GM18951 (cell line): ENCODE measurements around the gene TFB1M.
"Not testable (repeated sequence)": the region's sequence is repeated elsewhere in the genome, so short reads cannot be mapped to it uniquely, and the experiment has no call there.

Source experiments
- POLR2A ChIP-seq: IDR thresholded peaks from 4 replicates; pipeline ENCODE4 v1.6.1; 2011; ENCODE audit warnings: mild to moderate bottlenecking; ENCODE audit not compliant: insufficient read length, insufficient read depth; ENCODE audit errors: extremely low read depth
- in situ Hi-C: fragments of 300-500 bp; cut with MboI; formaldehyde crosslinking; loops from one replicate; pipeline ENCODE4 v1.12.0; 2022; ENCODE audit warnings: low sequenced_read_pairs, mixed read lengths, inconsistent platforms; ENCODE audit not compliant: unreplicated experiment

TFB1M gene

DNA sequence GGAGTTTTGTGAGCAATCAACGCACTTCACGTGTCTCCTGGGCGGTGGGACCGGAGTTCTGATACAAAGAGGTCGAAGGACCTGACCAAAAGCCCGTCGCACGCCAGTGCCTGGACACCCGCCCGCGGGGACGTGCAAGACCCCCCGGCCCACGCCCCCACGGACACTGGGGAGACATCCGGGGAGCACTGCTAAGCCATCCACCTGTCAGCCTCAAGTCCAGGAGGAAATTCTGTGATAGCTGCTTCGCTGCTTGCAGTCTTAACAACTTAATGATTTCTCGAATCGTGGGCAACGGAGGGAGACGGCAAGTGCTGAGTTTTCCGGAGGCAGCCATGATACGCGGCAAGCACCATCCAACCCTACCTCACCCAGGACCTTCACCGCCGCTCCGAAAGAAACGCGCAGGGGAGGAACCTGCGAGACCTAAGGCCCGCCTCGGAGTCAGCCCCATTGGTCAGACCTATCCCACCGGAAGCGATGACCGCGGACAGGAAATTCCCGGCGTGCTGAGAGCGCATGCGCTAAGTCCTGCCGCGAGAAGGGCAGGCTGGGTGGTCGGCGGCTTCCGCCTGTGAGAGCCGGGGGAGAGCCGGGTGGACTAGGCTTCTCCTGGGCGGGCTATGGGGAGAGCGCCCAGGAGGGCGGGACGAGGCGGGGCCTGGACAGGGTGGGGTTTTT, at the start of gene TFB1M:
TFB1M (minus strand) TSS at position 393 of the 681 bp plus-strand sequence; CDS start at position 337, 56 bp downstream.
- in situ Hi-C loops: no loop called here
- TF ChIP-seq POLR2A: peak; percentile 72

DNA sequence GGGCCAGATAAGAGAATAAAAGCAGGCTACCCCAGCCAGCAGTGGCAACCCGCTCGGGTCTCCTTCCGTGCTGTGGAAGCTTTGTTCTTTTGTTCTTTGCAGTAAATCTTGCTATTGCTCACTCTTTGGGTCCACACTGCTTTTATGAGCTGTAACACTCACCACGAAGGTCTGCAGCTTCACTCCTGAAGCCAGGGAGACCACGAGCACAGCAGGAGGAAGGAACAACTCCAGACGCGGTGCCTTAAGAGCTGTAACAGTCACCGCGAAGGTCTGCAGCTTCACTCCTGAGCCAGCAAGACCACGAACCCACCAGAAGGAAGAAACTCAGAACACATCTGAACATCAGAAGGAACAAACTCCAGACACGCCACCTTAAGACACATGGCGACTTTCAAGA, 49.7 kb upstream of the TFB1M start:
- in situ Hi-C loops: not testable (repeated sequence)

DNA sequence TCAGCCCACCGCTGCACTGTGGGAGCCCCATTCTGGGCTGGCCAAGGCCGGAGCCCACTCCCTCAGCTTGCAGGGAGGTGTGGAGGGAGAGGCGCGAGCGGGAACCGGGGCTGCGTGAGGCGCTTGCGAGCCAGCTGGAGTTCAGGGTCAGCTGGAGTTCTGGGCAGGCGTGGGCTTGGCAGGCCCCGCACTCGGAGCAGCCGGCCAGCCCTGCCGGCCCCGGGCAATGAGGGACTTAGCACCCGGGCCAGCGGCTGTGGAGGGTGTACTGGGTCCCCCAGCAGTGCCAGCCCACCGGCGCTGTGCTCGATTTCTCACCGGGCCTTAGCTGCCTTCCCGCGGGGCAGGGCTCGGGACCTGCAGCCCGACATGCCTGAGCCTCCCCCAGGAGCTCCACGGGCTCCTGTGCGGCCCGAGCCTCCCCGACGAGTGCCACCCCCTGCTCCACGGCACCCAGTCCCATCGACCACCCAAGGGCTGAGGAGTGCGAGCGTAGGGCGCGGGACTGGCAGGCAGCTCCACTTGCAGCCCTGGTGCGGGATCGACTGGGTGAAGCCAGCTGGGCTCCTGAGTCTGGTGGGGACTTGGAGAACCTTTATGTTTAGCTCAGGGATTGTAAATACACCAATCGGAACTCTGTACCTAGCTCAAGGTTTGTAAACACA, 48.8 kb upstream of the TFB1M start:
- in situ Hi-C loops: not testable (repeated sequence)

DNA sequence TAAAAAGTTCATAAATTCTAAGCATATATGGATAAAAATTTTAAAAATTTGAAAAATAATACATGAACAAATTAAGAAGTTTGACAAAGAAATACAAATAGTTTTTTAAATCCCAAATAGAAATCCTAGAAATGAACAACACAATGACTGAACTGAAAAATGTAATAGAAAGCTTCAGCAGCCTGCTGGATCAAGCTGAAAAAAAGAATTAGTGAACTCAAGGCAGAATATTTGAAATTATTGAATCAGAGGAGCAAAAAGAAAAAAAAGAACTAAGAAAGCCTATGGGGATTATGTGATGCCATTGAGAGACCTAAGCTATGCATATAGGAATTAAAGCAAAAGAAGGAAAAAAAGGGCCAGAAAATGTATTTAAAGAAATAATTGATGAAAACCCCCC, 39.9 kb upstream of the TFB1M start:
- no peak for TF ChIP-seq POLR2A
- in situ Hi-C loops: no loop called here

DNA sequence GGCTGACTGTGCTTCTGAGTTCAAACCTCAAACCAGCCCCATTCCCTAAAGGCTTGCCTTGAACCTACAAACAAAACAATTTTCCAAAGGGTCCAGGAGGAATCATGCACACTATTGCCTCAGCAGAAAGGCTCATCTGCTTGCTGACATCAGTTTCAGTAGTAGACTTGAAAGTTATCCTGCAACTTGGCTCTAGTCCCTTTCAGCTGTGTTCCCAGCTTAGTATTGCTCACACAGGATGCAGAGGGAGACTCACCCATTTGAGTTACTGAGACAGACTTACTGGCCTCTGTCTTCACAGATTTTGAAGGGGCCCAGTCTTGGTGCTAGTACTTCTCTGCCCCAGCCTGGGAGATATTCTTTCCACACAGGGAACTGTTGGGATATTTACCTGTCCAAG, 38.5 kb upstream of the TFB1M start:
- no peak for TF ChIP-seq POLR2A
- in situ Hi-C loops: no loop called here

DNA sequence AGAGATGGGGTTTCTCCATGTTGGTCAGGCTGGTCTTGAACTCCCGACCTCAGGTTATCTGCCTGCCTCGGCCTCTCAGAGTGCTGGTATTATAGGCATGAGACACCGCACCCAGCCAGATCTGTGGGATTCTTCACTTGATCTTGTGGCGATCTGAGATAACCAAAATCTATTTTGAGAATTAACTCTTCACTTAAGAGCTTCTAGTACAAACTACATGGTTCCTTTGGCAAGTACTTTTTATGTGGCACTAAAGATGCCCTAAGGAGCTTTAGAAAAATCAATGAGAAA, 37.8 kb upstream of the TFB1M start:
- in situ Hi-C loops: no loop called here
- no peak for TF ChIP-seq POLR2A

DNA sequence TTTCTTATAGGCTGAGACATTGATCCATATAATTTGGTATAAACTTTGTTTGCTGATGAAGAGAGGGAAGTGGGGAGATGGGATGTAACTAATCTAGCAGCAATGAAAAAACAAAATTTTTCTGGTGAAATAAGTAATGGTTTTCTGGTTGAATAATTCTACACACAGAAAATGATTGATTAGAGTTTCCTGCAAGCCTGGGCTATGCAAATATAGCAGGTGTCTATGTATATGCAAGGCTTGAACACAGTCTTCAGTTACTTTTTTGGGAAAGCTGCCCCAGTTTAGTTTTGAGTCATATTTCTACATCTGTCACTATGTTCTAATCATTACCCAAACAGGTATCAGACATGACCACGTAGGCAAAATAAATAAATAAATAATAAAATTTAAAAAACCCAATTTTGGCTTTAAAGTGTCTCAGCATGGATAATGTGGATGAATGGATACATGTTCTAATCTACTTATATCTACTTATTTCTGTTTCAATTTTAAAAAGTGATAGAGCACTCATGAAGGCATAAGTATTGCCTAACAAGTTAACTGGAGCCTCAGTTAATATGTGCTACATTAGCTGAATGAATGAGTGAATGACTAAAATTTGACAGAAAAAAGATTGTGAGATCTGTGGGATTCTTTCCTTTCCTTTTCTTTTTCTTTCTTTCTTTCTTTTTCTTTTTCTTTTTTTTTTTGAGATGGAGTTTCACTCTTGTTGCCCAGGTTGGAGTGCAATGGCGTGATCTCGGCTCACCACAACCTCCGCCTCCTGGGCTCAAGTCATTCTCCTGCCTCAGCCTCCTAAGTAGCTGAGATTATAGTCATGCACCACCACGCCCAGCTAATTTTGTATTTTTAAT, 37.2 kb upstream of the TFB1M start:
- TF ChIP-seq POLR2A: no peak
- in situ Hi-C loops: no loop called here

DNA sequence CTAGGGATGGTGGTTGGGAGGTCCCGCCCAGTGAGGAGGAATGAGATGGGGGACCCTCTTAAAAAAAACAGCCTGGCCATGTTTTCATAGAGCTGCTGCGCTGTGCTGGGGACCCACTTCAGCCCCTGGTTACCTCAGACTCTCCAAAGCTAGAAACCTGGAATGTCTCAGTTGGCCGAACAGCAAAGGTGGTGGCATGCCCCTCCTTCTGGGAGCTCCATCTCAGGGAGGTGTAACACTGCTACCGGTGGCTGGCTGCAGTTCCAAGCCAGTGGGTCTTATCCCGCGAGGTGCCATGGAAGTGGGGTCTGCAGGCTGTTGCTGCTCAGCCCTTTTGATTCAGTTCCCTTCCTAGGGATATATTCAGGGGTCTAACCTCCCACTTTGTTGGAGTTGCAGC, 35.7 kb upstream of the TFB1M start:
- in situ Hi-C loops: loop anchor here (25.0 kb wide), 3 partner anchors 537 to 1212 kb away; no protein-coding TSS in a partner anchor
- no peak for TF ChIP-seq POLR2A

DNA sequence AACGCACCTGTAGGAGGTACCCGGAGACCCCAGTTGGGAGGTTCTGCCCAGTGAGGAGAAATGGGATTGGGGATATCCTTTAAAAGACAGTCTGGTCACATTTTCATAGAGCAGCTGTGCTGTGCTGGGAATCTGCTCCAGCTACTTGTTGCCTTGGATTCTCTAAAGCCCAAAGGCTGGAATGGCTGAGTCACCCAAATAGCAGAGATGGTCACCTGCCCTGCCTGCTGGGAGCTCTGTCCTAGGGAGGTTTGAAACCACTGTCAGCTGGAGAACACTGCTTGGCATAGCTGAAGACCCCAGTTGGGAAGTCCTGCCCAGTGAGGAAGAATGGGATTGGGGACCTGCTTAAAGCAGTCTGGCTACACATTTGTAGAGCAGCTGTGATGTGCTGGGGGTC, 34.8 kb upstream of the TFB1M start:
- no peak for TF ChIP-seq POLR2A
- in situ Hi-C loops: loop anchor here (25.0 kb wide), 3 partner anchors 538 to 1213 kb away; no protein-coding TSS in a partner anchor

DNA sequence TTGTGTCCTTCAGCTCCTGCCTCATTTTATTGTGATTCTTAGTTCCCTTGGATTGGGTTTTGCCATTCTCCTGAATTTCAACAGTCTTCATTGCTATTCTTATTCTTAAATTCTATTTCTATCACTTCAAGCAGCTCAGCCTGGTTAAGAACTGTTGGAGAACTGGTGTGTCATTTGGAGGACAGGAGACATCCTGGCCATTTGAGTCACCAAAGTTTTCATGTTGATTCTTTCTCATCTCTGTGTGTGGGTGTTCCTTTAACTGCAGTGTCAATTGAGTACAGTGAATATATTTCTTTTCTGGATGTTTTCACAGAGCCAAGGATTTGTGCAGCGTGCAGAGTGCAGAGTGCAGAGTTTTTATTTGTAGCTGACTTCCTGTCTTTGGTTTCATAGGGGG, 33.5 kb upstream of the TFB1M start:
- no peak for TF ChIP-seq POLR2A
- in situ Hi-C loops: loop anchor here (25.0 kb wide), 3 partner anchors 540 to 1215 kb away; no protein-coding TSS in a partner anchor

DNA sequence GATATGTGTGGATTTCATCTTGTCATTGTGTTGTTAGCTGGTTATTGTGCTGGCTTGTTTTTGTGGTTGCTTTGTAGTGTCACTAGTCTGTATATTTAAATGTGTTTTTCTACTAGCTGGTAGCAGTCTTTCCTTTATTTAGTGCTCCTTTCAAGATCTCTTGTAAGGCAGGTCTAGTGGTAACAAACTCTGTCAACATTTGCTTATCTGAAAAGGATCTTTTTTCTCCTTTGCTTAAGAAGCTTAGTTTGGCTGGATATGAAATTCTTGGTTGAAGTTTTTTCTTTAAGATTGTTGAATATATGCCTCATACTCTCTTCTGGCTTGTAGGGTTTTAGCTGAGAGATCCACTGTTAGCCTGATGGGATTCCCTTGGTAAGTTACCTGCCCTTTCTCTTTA, 32.7 kb upstream of the TFB1M start:
- in situ Hi-C loops: loop anchor here (25.0 kb wide), 3 partner anchors 540 to 1215 kb away; no protein-coding TSS in a partner anchor
- TF ChIP-seq POLR2A: no peak

DNA sequence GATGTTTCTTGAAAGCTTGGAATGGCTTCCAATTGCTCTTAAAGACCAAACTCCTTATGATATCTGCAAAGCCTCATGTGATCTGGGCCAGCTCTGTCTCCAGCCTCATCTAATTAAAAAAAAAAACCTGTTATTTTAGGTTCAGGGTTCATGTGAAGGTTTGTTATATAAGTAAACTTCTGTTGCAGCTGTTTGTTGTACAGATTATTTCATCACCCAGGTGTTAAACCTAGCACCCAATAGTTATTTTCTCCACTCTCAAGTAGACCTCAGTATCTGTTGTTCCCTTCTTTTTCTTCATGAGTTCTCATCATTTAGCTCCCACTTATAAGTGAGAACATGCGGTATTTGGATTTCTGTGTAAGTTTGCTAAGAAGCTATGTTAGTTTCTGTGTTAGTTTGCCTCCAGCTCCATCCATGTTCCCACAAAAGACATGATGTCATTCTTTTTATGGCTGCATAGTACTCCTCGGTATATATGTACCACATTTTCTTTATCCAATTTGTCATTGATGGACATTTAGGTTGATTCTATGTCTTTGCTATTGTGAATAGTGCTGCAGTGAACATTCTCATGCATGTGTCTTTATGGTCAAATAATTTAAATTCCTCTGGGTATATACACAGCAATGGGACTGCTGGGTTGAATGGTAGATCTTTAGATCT, 30.2 kb upstream of the TFB1M start:
- in situ Hi-C loops: loop anchor here (25.0 kb wide), 3 partner anchors 543 to 1218 kb away; no protein-coding TSS in a partner anchor
- TF ChIP-seq POLR2A: no peak
